Smooth muscle cell (in vitro differentiated cells): ENCODE results near the gene CD300A. TPM values are rescaled to one million over a fixed set of nuclear protein-coding genes. Genes with fewer than 3 reads are reported as not detected.

Experiments
- DNase-seq: peaks from one replicate; lab custom pipeline; 2025; ENCODE audit not compliant: unreplicated experiment; lab: John Stamatoyannopoulos, UW
- H2AFZ ChIP-seq: fragments of 200-600 bp; sonication (generic); 2 replicates; pipeline ENCODE4 v1.6.0; 2016; ENCODE audit warnings: antibody characterized with exemption, low read depth, mild to moderate bottlenecking
- H3F3A ChIP-seq: fragments of 200-600 bp; sonication (generic); 2 replicates; pipeline ENCODE4 v1.6.0; 2017; ENCODE audit warnings: antibody characterized with exemption, low read depth
- H3K27ac ChIP-seq: fragments of 200-600 bp; sonication (generic); 2 replicates; pipeline ENCODE4 v1.5.1; 2016; ENCODE audit warnings: low read depth, mild to moderate bottlenecking
- H3K27me3 ChIP-seq: fragments of 200-600 bp; sonication (generic); 2 replicates; pipeline ENCODE4 v1.6.1; 2016; ENCODE audit warnings: low read depth, mild to moderate bottlenecking
- H3K36me3 ChIP-seq: fragments of 200-600 bp; sonication (generic); 2 replicates; pipeline ENCODE4 v1.5.1; 2016; ENCODE audit warnings: low read depth
- H3K4me1 ChIP-seq: fragments of 200-600 bp; sonication (generic); 2 replicates; pipeline ENCODE4 v1.5.1; 2016; ENCODE audit warnings: low read depth
- H3K4me2 ChIP-seq: fragments of 200-600 bp; sonication (generic); 2 replicates; pipeline ENCODE4 v1.6.0; 2016; ENCODE audit warnings: mild to moderate bottlenecking
- H3K4me3 ChIP-seq: fragments of 200-600 bp; sonication (generic); 2 replicates; pipeline ENCODE4 v1.5.1; 2016; ENCODE audit warnings: mild to moderate bottlenecking
- H3K79me2 ChIP-seq: fragments of 200-600 bp; sonication (generic); 2 replicates; pipeline ENCODE4 v1.6.0; 2016; ENCODE audit warnings: low read depth, mild to moderate bottlenecking
- H3K9ac ChIP-seq: fragments of 200-600 bp; sonication (generic); 2 replicates; pipeline ENCODE4 v1.6.0; 2016; ENCODE audit warnings: low read depth
- H3K9me3 ChIP-seq: fragments of 200-600 bp; sonication (generic); replicated peaks from 2 replicates; pipeline ENCODE4 v1.5.1; 2016; ENCODE audit warnings: low read depth
- H4K20me1 ChIP-seq: fragments of 200-600 bp; sonication (generic); 2 replicates; pipeline ENCODE4 v1.6.0; 2016; ENCODE audit warnings: low read depth
- CTCF ChIP-seq: fragments of 200-600 bp; sonication (generic); IDR thresholded peaks from 2 replicates; pipeline ENCODE4 v1.5.1; 2017; ENCODE audit warnings: borderline replicate concordance, mild to moderate bottlenecking, antibody characterized with exemption; ENCODE audit not compliant: insufficient read depth, poor library complexity, severe bottlenecking
- WGBS: methylation state at CpG from one replicate; pipeline ENCODE4 v1.1.7; 2016; ENCODE audit warnings: low lambda C conversion rate; 5-methylcytosine and 5-hydroxymethylcytosine counted together
- polyA plus RNA-seq: library from polyadenylated mRNA; unstranded; fragments of >200 nt; fragmentation: Nextera tagmentation; extraction: Ambion mirVana; gene quantifications from 2 replicates; pipeline ENCODE4 v1.2.1, GENCODE V29; 2016
- total RNA-seq: library from RNA; depleted of rRNA; stranded (reverse); fragments of >200 nt; gene quantifications from 2 replicates; pipeline ENCODE4 v1.2.3, GENCODE V29; 2014

The CD300A gene
- total and polyA plus RNA-seq, 2 experiments from 2014 or later: not detected

- Histone ChIP-seq H3K36me3 (no peaks in the 10 kb centered on the region), H3F3A (no peaks in the 10 kb centered on the region), H3K79me2 (no peaks in the 10 kb centered on the region), H4K20me1 (no peaks in the 10 kb centered on the region), H3K4me1 (peaks cover 2% of the 10 kb centered on the region), H3K27me3 (no peaks in the 10 kb centered on the region), H3K9ac (no peak overlapping the region), H3K4me2 (no peak overlapping the region), H3K27ac (no peak overlapping the region), H3K9me3 (no peaks in the 10 kb centered on the region), H3K4me3 (no peak overlapping the region), H2AFZ (no peak overlapping the region)
- WGBS: 93% methylated on average over 10 of the region's 10 CpGs
- no peak for TF ChIP-seq CTCF
- DNase-seq: no peak
Measured at GRCh38 chr17:74461611-74462010, 4.8 kb upstream of the CD300A start.

GRCh38 chr17:74464730-74465377 is 1.6 kb upstream of the CD300A start:
- H3K9me3 ChIP-seq: no peaks in the 10 kb centered on the region
- no peak overlapping the region for H3K27ac ChIP-seq
- no peaks in the 10 kb centered on the region for H3K36me3 ChIP-seq
- H3K27me3 ChIP-seq: no peaks in the 10 kb centered on the region
- H2AFZ ChIP-seq: no peak overlapping the region
- H3K9ac ChIP-seq: no peak overlapping the region
- no peaks in the 10 kb centered on the region for H4K20me1 ChIP-seq
- peaks cover 6% of the 10 kb centered on the region for H3K4me1 ChIP-seq
- no peaks in the 10 kb centered on the region for H3F3A ChIP-seq
- WGBS: 87% methylated on average over 7 of the region's 7 CpGs
- no peak overlapping the region for H3K4me2 ChIP-seq
- TF ChIP-seq CTCF: no peak
- H3K4me3 ChIP-seq: no peak overlapping the region
- no peak for DNase-seq
- no peaks in the 10 kb centered on the region for H3K79me2 ChIP-seq

GRCh38 chr17:74465378-74466110 is 890 bp upstream of the CD300A start:
- H3K4me1 ChIP-seq: peaks cover 6% of the 10 kb centered on the region
- no peaks in the 10 kb centered on the region for H3K9me3 ChIP-seq
- H3K79me2 ChIP-seq: no peaks in the 10 kb centered on the region
- H3K27ac ChIP-seq: no peak overlapping the region
- no peaks in the 10 kb centered on the region for H3F3A ChIP-seq
- no peak overlapping the region for H2AFZ ChIP-seq
- H3K36me3 ChIP-seq: no peaks in the 10 kb centered on the region
- DNase-seq: no peak
- peaks cover 3% of the 10 kb centered on the region for H3K27me3 ChIP-seq
- no peaks in the 10 kb centered on the region for H4K20me1 ChIP-seq
- no peak for TF ChIP-seq CTCF
- no peak overlapping the region for H3K4me2 ChIP-seq
- H3K4me3 ChIP-seq: no peak overlapping the region
- 95% methylated on average over 5 of the region's 8 CpGs for WGBS
- H3K9ac ChIP-seq: no peak overlapping the region
